ENCODE measurements around the gene TSSC4. TPM values are rescaled to one million over a fixed set of nuclear protein-coding genes. Genes with fewer than 3 reads are reported as not detected.
A peak's percentile ranks its signal among the peaks of the same experiment; 100 is the strongest.

The TSSC4 gene
- total RNA-seq, 6 experiments from 2014 or later = 17.6 to 27.0 (median 19.5) TPM

DNA sequence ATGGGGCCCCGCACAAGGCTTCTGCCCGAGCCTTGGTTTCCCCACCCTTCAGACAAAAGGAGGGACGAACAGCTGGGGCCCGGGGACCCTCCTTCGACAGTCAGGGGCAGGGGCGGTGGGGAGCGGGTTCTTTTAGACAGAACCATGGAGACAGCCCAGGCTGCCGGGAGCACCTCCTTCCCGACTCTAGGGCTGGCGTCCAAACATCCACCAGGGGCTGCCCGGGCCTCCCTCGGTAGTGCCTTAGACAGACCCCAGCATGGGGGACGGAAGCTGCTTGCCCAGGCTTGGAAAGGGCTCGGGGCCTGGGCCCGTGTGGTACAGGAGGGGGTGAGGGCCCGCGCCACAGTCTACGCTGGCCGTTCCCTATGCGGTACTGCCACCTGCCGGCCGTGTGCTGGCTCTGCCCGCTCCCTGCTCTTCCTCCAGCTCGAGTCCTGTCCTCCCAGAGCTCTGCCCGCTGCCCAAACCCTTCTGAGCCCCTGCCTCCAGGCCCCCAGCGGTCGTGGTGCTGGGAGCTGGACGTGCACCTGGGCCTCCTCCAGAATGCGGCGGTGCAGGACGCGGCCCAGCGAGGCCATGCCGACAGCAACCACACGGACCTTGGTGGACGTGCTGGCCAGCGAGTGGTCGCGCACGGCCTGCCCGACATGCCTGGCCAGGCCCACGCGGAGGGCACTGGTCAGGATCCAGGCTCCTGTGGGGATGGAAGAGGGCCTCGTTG, 20.1 kb downstream of the TSSC4 start:
- Histone ChIP-seq H3K4me1 (no peaks in the 10 kb centered on the region), H3K27me3 (no peaks in the 10 kb centered on the region), H3K4me3 (no peak overlapping the region), H3K36me3 (no peaks in the 10 kb centered on the region), H3K9me3 (no peaks in the 10 kb centered on the region), H3K27ac (no peak overlapping the region)
- 0% methylated on average over 5 of the region's 44 CpGs for WGBS (ENCODE audit: insufficient coverage, low coverage, low lambda C conversion rate, missing lambda C conversion rate)
- intact Hi-C loops (cut with DNase I) = loop anchor here (2.0 to 5.0 kb wide), 3 partner anchors 116 to 224 kb away; no protein-coding TSS in a partner anchor
- TF ChIP-seq POLR2A (IDR thresholded peaks at IDR 0.05) = no peak
- TF ChIP-seq, protein P1, sequence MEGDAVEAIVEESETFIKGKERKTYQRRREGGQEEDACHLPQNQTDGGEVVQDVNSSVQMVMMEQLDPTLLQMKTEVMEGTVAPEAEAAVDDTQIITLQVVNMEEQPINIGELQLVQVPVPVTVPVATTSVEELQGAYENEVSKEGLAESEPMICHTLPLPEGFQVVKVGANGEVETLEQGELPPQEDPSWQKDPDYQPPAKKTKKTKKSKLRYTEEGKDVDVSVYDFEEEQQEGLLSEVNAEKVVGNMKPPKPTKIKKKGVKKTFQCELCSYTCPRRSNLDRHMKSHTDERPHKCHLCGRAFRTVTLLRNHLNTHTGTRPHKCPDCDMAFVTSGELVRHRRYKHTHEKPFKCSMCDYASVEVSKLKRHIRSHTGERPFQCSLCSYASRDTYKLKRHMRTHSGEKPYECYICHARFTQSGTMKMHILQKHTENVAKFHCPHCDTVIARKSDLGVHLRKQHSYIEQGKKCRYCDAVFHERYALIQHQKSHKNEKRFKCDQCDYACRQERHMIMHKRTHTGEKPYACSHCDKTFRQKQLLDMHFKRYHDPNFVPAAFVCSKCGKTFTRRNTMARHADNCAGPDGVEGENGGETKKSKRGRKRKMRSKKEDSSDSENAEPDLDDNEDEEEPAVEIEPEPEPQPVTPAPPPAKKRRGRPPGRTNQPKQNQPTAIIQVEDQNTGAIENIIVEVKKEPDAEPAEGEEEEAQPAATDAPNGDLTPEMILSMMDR (IDR thresholded peaks at IDR 0.05) = peak; percentile 92 to 95 (median 94)
- ATAC-seq (peak; percentile 89 to 95 (median 94)), DNase-seq (peak; percentile 72 to 78 (median 78))

DNA sequence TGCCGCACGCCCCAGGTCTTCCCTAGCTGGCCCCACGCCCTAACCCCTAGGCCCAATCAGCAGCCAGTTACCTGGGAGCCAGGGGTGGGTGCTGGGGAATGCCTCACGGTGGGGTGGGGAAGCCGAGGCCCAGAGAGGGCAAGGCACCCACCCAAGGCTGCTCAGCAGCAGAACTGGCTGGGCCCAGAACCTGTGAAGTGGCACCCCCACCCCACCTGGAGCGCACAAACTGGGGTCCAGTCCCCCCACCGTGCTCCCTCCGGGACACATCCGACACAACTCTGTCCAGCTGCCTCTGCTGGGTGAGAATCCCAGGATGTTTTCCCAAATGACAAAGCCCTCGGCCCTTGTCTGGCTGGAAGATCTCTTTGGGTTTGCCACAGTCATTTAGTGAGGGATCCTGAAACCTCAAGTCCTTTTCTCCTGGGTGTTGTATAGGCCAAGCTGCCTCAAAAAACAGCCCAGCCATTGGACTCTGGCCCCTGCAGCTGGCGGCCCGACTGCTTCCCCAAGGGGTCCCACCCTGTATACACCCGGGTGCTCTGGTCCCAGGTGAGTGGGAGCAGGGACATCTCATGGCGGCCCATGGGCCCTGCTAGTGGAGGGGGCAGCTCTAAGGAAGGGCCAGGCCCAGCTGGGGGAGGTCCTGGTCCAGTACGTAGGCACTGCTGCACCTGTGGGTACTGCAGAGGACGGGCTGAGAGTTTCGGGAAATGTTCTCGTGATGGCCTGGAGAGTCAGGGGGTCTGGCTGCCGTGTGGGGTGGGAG, 20.9 kb downstream of the TSSC4 start:
- Histone ChIP-seq H3K27ac (no peak overlapping the region), H3K9me3 (no peaks in the 10 kb centered on the region), H3K36me3 (no peaks in the 10 kb centered on the region), H3K27me3 (no peaks in the 10 kb centered on the region), H3K4me3 (no peak overlapping the region), H3K4me1 (no peaks in the 10 kb centered on the region)
- intact Hi-C loops (cut with DNase I) = loop anchor here (2.0 to 5.0 kb wide), 3 partner anchors 117 to 225 kb away; no protein-coding TSS in a partner anchor
- ATAC-seq (no peak), DNase-seq (no peak)
- no peak for TF ChIP-seq POLR2A (IDR thresholded peaks at IDR 0.05)
- TF ChIP-seq, protein P1 (IDR thresholded peaks at IDR 0.05) = no peak
- WGBS (ENCODE audit: insufficient coverage, low coverage, low lambda C conversion rate, missing lambda C conversion rate) = 45% methylated on average over 4 of the region's 19 CpGs

DNA sequence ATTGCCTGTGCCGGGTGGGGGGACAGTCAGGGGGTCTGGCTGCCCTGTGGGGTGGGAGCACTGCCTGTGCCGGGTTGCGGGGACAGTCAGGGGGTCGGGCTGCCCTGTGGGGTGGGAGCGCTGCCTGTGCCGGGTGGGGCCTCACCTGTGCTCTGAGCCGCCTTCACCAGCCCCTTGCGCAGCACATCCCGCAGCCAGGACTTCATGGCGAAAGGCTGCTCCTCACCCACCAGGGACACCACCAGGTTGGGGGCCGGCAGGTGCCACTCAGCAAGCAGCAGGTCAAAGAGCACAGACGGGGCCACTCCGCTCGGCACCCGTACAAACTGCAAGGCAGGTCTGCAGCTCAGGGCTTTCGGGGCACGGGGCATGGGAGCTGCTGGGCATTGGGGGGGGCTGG, 21.4 kb downstream of the TSSC4 start:
- TF ChIP-seq POLR2A (IDR thresholded peaks at IDR 0.05) = no peak
- TF ChIP-seq, protein P1 (IDR thresholded peaks at IDR 0.05) = no peak
- intact Hi-C loops (cut with DNase I) = loop anchor here (2.0 to 5.0 kb wide), 3 partner anchors 117 to 225 kb away; no protein-coding TSS in a partner anchor
- Histone ChIP-seq H3K4me1 (no peaks in the 10 kb centered on the region), H3K9me3 (no peaks in the 10 kb centered on the region), H3K27ac (no peak overlapping the region), H3K4me3 (no peak overlapping the region), H3K36me3 (no peaks in the 10 kb centered on the region), H3K27me3 (no peaks in the 10 kb centered on the region)
- WGBS (ENCODE audit: insufficient coverage, low coverage, low lambda C conversion rate, missing lambda C conversion rate) = 46% methylated on average over 5 of the region's 17 CpGs
- ATAC-seq (no peak), DNase-seq (no peak)

DNA sequence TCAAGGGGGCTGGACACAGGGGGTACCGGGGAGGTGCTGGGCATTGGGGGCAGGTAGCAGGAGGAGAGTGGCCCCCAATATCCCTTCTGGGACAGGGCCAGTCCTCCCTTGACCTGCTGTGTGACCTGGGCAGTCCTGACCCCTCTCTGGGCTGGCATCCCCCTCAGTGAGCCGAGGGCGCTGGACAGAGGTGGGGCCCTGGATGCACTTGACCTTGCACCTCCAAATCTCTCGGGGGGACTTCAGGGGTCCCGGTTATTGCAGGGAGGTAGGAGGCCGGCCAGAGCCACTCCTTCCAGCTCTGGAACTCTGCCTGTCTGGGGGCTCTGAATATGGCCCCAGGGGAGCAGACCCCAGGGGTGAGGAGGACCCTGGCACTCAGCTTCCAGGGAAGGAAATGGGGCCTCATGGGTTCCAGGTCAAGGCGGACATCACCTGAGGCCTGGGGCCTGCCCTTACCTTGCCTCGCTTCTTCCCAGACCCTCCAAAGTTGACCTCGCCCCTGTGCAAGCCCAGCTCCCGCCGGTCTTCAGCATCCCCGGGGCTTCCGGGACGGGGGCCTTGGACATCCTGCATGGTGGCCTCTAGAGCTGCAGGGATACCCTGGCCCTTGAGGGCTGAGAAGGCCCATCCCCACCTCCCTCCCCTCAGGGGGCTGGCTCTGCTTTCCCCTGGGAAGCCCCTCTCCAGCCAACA, 22.1 kb downstream of the TSSC4 start:
- 20% methylated on average over 2 of the region's 14 CpGs for WGBS (ENCODE audit: insufficient coverage, low coverage, low lambda C conversion rate, missing lambda C conversion rate)
- ATAC-seq = no peak

More for the DNA sequence above, 22.1 kb downstream of the TSSC4 start:
- Histone ChIP-seq H3K9me3 (no peaks in the 10 kb centered on the region), H3K4me1 (no peaks in the 10 kb centered on the region), H3K36me3 (no peaks in the 10 kb centered on the region), H3K4me3 (no peak overlapping the region), H3K27ac (no peak overlapping the region), H3K27me3 (no peaks in the 10 kb centered on the region)
- DNase-seq = no peak
- TF ChIP-seq POLR2A (IDR thresholded peaks at IDR 0.05) = no peak
- TF ChIP-seq, protein P1 (IDR thresholded peaks at IDR 0.05) = no peak
- intact Hi-C loops (cut with DNase I) = loop anchor here in 1 of 2 donors (5.0 kb wide), 1 partner anchor 225 kb away; no protein-coding TSS in a partner anchor

All from right lobe of liver (tissue), 6 donors.